CD14-positive monocyte (primary cell): ENCODE results near the gene PHACTR3. TPM values are rescaled to one million over a fixed set of nuclear protein-coding genes. Genes with fewer than 3 reads are reported as not detected.

Experiments used
- DNase-seq, 3 donors: peaks; one replicate each; pipeline ENCODE4 v3.0.0-alpha.2; 2011 to 2022
- H2AFZ ChIP-seq: 2 replicates; pipeline ENCODE4 v1.6.0; 2012; ENCODE audit warnings: mild to moderate bottlenecking, low read depth, low read length, inconsistent platforms; ENCODE audit not compliant: insufficient read depth, poor library complexity, severe bottlenecking
- H3K27ac ChIP-seq, 2 donors: 1 replicate in 1 of 2; 2 replicates in 1 of 2; pipeline ENCODE4 v1.5.1; 2012 to 2013; ENCODE audit warnings: low read length in 2 of 2, control low read depth in 1 of 2, inconsistent platforms in 1 of 2, low read depth in 1 of 2, mild to moderate bottlenecking in 1 of 2
- H3K27me3 ChIP-seq, 2 donors: one replicate each; pipeline versions ENCODE4 v1.6.0 to v1.6.1; 2011 to 2013; ENCODE audit warnings: low read length in 2 of 2; ENCODE audit not compliant: control insufficient read depth in 2 of 2, insufficient read depth in 2 of 2
- H3K36me3 ChIP-seq, 2 donors: replicated peaks in 1 of 2; 1 replicate in 1 of 2; 2 replicates in 1 of 2; pipeline versions ENCODE4 v1.5.1 to v1.6.1; 2012 to 2013; ENCODE audit warnings: low read length in 2 of 2, control low read depth in 1 of 2, inconsistent platforms in 1 of 2, mild to moderate bottlenecking in 1 of 2; ENCODE audit not compliant: insufficient read depth in 2 of 2, control insufficient read depth in 1 of 2
- H3K4me1 ChIP-seq, 2 donors: 1 replicate in 1 of 2; 2 replicates in 1 of 2; pipeline versions ENCODE4 v1.5.1 to v1.6.1; 2012 to 2013; ENCODE audit warnings: low read length in 2 of 2, control low read depth in 1 of 2, inconsistent platforms in 1 of 2, mild to moderate bottlenecking in 1 of 2, moderate library complexity in 1 of 2; ENCODE audit not compliant: insufficient read depth in 2 of 2, control insufficient read depth in 1 of 2
- H3K4me2 ChIP-seq: replicated peaks from 2 replicates; pipeline ENCODE3; 2012; ENCODE audit warnings: low read length, moderate library complexity, mild to moderate bottlenecking; ENCODE audit not compliant: poor library complexity, severe bottlenecking; ENCODE audit errors: extremely low read depth
- H3K4me3 ChIP-seq, 3 experiments: fragments of 200-600 bp in 1 of 3; sonication (generic) in 1 of 3; replicated peaks in 1 of 3; 1 replicate in 2 of 3; 2 replicates in 1 of 3; pipeline ENCODE4 v1.5.1; 2011 to 2013; ENCODE audit warnings: low read length in 3 of 3, mild to moderate bottlenecking in 3 of 3, control low read depth in 2 of 3, low read depth in 2 of 3, inconsistent platforms in 1 of 3, moderate library complexity in 1 of 3
- H3K79me2 ChIP-seq: 2 replicates; pipeline ENCODE4 v1.6.0; 2012; ENCODE audit warnings: mild to moderate bottlenecking, control low read depth, inconsistent platforms, low read length, moderate library complexity; ENCODE audit not compliant: insufficient read depth
- H3K9ac ChIP-seq: 2 replicates; pipeline ENCODE4 v1.6.0; 2017; ENCODE audit warnings: low read length, mild to moderate bottlenecking; ENCODE audit not compliant: insufficient read depth, poor library complexity, severe bottlenecking
- H3K9me3 ChIP-seq, 2 donors: replicated peaks in 1 of 2; 1 replicate in 1 of 2; 2 replicates in 1 of 2; pipeline versions ENCODE4 v1.5.1 to v1.6.1; 2012 to 2013; ENCODE audit warnings: low read length in 2 of 2, control low read depth in 1 of 2; ENCODE audit not compliant: control insufficient read depth in 1 of 2, insufficient read depth in 1 of 2
- H4K20me1 ChIP-seq: 2 replicates; pipeline ENCODE4 v1.6.0; 2012; ENCODE audit warnings: mild to moderate bottlenecking, low read length, control low read depth, moderate library complexity; ENCODE audit not compliant: insufficient read depth
- H3K27ac Mint-ChIP-seq, 7 donors: one replicate each; pipeline ENCODE4 v1.8.0; 2020; ENCODE audit warnings: mild to moderate bottlenecking in 7 of 7, mixed read lengths in 7 of 7, moderate library complexity in 6 of 7, inconsistent platforms in 2 of 7
- H3K27me3 Mint-ChIP-seq, 3 donors: one replicate each; pipeline ENCODE4 v1.8.0; 2021 to 2022; ENCODE audit warnings: low read depth in 3 of 3, mild to moderate bottlenecking in 3 of 3, mixed read lengths in 3 of 3, moderate library complexity in 3 of 3, inconsistent platforms in 1 of 3
- H3K36me3 Mint-ChIP-seq, 2 donors: one replicate each; pipeline ENCODE4 v1.8.0; 2020; ENCODE audit warnings: mixed read lengths in 2 of 2, inconsistent platforms in 1 of 2, mild to moderate bottlenecking in 1 of 2
- H3K4me1 Mint-ChIP-seq: one replicate; pipeline ENCODE4 v1.8.0; 2020; ENCODE audit warnings: mild to moderate bottlenecking, mixed read lengths
- H3K4me3 Mint-ChIP-seq, 2 donors: one replicate each; pipeline ENCODE4 v1.8.0; 2020; ENCODE audit warnings: mild to moderate bottlenecking in 2 of 2, mixed read lengths in 2 of 2, moderate library complexity in 1 of 2
- H3K9me3 Mint-ChIP-seq, 7 donors: one replicate each; pipeline ENCODE4 v1.8.0; 2020 to 2022; ENCODE audit warnings: mixed read lengths in 7 of 7, mild to moderate bottlenecking in 6 of 7, moderate library complexity in 6 of 7, inconsistent platforms in 2 of 7
- CTCF ChIP-seq: fragments of 200-600 bp; IDR thresholded peaks from one replicate; pipeline ENCODE4 v1.8.0; 2022; ENCODE audit warnings: antibody characterized with exemption, mild to moderate bottlenecking
- WGBS: methylation state at CpG from one replicate; pipeline ENCODE4 v1.1.5; 2013; ENCODE audit warnings: missing lambda C conversion rate; ENCODE audit not compliant: insufficient coverage; 5-methylcytosine and 5-hydroxymethylcytosine counted together
- intact Hi-C, 2 donors: fragments of 100-400 bp; cut with micrococcal nuclease; formaldehyde crosslinking; loops; one replicate each; pipeline versions ENCODE4 v1.15.0 to v1.15.1; 2023
- polyA plus RNA-seq, 3 donors: library from polyadenylated mRNA; depleted of rRNA in 1 of 3; unstranded in 2 of 3; stranded (reverse) in 1 of 3; fragments of 300-500 nt in 2 of 3; fragments of >200 nt in 1 of 3; fragmentation: Illumina TruSeq in 2 of 3; gene quantifications; 1 replicate in 2 of 3; 2 replicates in 1 of 3; pipeline ENCODE4 v1.2.3, GENCODE V29; 2012 to 2021

The PHACTR3 gene
- polyA plus RNA-seq, 3 donors, result 0.11 to 0.17 TPM; not detected in 1

- no peak overlapping the region for H3K4me3 ChIP-seq
- H3K27me3 Mint-ChIP-seq, result peaks cover 9 to 11% (median 10%) of the 10 kb centered on the region in 3 donors
- H3K36me3 Mint-ChIP-seq, result no peaks in the 10 kb centered on the region
- TF ChIP-seq CTCF, result no peak
- intact Hi-C loops, result no loop called here
- H3K36me3 ChIP-seq, result no peaks in the 10 kb centered on the region
- H3K4me1 ChIP-seq, result peaks cover 2 to 4% of the 10 kb centered on the region in 2 donors
- peaks cover 3% of the 10 kb centered on the region for H3K4me1 Mint-ChIP-seq
- no peaks in the 10 kb centered on the region for H3K9me3 Mint-ChIP-seq
- H3K4me3 Mint-ChIP-seq, result no peak overlapping the region
- H3K79me2 ChIP-seq, result no peaks in the 10 kb centered on the region
- peaks cover 0 to under 1% of the 10 kb centered on the region in 2 donors for H3K27me3 ChIP-seq
- H3K9ac ChIP-seq, result no peak overlapping the region
- H3K4me2 ChIP-seq, result no peak overlapping the region
- H4K20me1 ChIP-seq, result no peaks in the 10 kb centered on the region
- no peak overlapping the region for H3K27ac ChIP-seq
- no peak for DNase-seq
- H3K27ac Mint-ChIP-seq, result no peak overlapping the region
- no peaks in the 10 kb centered on the region for H3K9me3 ChIP-seq
- 90% methylated on average over 21 of the region's 23 CpGs for WGBS
- H2AFZ ChIP-seq, result no peak overlapping the region
Measured at GRCh38 chr20:59566631-59567524, 37.5 kb upstream of the PHACTR3 start.

GRCh38 chr20:59567585-59568508, 36.5 kb upstream of the PHACTR3 start:
- Histone ChIP-seq H3K79me2 (no peaks in the 10 kb centered on the region), H3K27ac (no peak overlapping the region), H3K4me3 (no peak overlapping the region), H4K20me1 (no peaks in the 10 kb centered on the region), H3K4me1 (peaks cover 4 to 6% of the 10 kb centered on the region in 2 donors), H3K9me3 (no peaks in the 10 kb centered on the region), H3K36me3 (no peaks in the 10 kb centered on the region), H3K4me2 (no peak overlapping the region), H2AFZ (no peak overlapping the region), H3K27me3 (peaks cover 0 to 6% of the 10 kb centered on the region in 2 donors), H3K9ac (no peak overlapping the region)
- Mint-ChIP-seq H3K4me1 (peaks cover 6% of the 10 kb centered on the region), H3K36me3 (no peaks in the 10 kb centered on the region), H3K27ac (no peak overlapping the region), H3K9me3 (no peaks in the 10 kb centered on the region), H3K27me3 (peaks cover 11 to 14% (median 14%) of the 10 kb centered on the region in 3 donors), H3K4me3 (peak overlapping the region in 1 of 2 donors; percentile 0)
- WGBS, result 81% methylated on average over 14 of the region's 19 CpGs
- no peak for DNase-seq
- no peak for TF ChIP-seq CTCF
- intact Hi-C loops, result no loop called here
